ENCODE data around the gene ST6GALNAC1.
"Not testable (repeated sequence)": the region's sequence is repeated elsewhere in the genome, so short reads cannot be mapped to it uniquely, and the experiment has no call there.

Gene ST6GALNAC1

GRCh38 chr17:76642032-76642561 is 1.5 kb downstream of the ST6GALNAC1 start:
- Histone ChIP-seq H3K27me3 (ENCODE audit: insufficient read depth, poor library complexity, severe bottlenecking) (no peaks in the 10 kb centered on the region), H3K9me3 (ENCODE audit: severe bottlenecking) (no peaks in the 10 kb centered on the region), H3K36me3 (ENCODE audit: low read depth) (no peaks in the 10 kb centered on the region), H3K27ac (ENCODE audit: poor library complexity, severe bottlenecking) (no peak overlapping the region), H3K4me1 (ENCODE audit: insufficient read depth, poor library complexity, severe bottlenecking) (peaks cover 25% of the 10 kb centered on the region), H3K4me3 (ENCODE audit: severe bottlenecking) (no peak overlapping the region)
- ATAC-seq (ENCODE audit: low read depth) (no peak), DNase-seq (ENCODE audit: low spot score) (no peak)
- TF ChIP-seq CTCF (IDR thresholded peaks at IDR 0.05; ENCODE audit: poor library complexity, severe bottlenecking) = no peak

DNA sequence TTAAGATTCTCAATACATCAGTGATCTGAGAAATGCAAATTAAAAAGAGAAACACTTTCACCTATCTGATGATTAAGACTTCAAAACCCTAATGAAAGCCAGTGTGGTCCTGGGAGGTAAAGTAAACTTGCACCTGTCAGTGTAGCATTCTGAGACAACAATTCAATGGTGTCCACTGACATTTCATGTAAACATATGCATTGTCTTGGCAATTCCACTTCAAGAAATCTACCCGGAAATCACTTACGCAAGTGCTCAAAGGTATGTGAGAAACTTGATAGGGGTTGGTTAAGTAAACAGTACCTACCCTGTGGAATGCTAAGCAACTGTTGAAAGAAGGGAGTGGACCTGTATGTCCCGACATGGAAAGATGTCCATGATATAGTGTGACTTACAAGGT is 2.1 kb downstream of the ST6GALNAC1 start:
- TF ChIP-seq CTCF (IDR thresholded peaks at IDR 0.05; ENCODE audit: poor library complexity, severe bottlenecking) = no peak
- Histone ChIP-seq H3K36me3 (ENCODE audit: low read depth) (no peaks in the 10 kb centered on the region), H3K27ac (ENCODE audit: poor library complexity, severe bottlenecking) (no peak overlapping the region), H3K9me3 (ENCODE audit: severe bottlenecking) (no peaks in the 10 kb centered on the region), H3K27me3 (ENCODE audit: insufficient read depth, poor library complexity, severe bottlenecking) (no peaks in the 10 kb centered on the region), H3K4me3 (ENCODE audit: severe bottlenecking) (no peak overlapping the region), H3K4me1 (ENCODE audit: insufficient read depth, poor library complexity, severe bottlenecking) (peaks cover 25% of the 10 kb centered on the region)
- ATAC-seq (ENCODE audit: low read depth) (peak; percentile 93), DNase-seq (ENCODE audit: low spot score) (no peak)

DNA sequence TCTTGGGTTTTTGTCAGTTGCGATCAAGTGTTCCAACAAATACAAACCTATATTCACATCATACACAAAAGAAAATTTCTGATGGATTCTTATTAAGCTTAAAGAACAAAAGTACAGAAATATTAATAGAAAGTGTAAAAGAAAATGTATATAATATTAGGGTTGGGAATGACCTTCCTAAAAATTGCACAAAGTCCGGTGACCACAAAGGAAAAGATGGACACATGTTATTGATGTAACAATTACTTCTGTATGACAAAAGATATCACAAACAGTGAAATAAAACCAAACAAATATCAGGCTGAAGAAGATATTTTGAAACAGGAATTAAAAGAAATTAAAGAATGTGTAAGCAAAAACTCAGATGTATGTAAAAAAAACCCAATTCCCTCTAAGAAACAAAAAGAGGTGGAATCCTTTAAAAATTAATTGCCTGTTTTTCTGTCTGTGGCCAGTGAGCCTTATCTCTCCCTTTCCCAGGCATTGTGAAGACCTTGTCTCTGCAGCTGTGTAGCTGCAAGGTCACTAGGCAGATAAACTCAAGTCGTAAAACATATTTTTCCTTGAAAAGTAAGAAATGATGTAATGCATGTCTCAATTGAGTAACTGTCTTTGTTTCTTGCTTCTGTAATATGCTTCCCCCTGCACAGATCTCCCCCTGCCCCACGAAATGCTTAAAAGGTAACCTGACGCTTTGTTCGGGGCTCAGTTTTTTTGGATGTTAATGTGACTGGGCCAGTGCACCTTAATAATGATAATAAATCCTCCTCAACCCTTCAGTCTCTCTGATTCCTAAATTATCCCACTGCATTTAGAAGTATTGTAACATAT is 2.8 kb downstream of the ST6GALNAC1 start:
- Histone ChIP-seq H3K27ac (ENCODE audit: poor library complexity, severe bottlenecking) (no peak overlapping the region), H3K4me1 (ENCODE audit: insufficient read depth, poor library complexity, severe bottlenecking) (peaks cover 25% of the 10 kb centered on the region), H3K27me3 (ENCODE audit: insufficient read depth, poor library complexity, severe bottlenecking) (no peaks in the 10 kb centered on the region), H3K4me3 (ENCODE audit: severe bottlenecking) (no peak overlapping the region), H3K9me3 (ENCODE audit: severe bottlenecking) (no peaks in the 10 kb centered on the region), H3K36me3 (ENCODE audit: low read depth) (no peaks in the 10 kb centered on the region)
- ATAC-seq (ENCODE audit: low read depth) (no peak), DNase-seq (ENCODE audit: low spot score) (no peak)
- no peak for TF ChIP-seq CTCF (IDR thresholded peaks at IDR 0.05; ENCODE audit: poor library complexity, severe bottlenecking)

DNA sequence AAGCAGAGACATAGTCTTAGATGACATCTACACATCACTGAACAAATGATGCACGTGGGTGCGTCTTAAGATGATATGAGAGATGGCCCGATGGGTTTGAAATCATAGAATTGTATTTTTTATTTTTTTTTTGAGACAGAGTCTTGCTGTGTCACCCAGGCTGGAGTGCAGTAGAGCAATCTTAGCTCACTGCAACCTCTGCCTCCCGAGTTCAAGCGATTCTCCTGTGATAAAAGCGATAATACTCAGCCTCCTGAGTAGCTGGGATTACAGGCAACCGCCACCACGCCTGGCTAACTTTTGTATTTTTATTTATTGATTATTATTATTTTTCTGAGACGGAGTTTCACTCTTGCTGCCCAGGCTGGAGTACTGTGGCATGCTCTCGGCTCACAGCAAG is 5.3 kb downstream of the ST6GALNAC1 start:
- H3K4me1 ChIP-seq (ENCODE audit: insufficient read depth, poor library complexity, severe bottlenecking) = peaks cover 17% of the 10 kb centered on the region
- no peaks in the 10 kb centered on the region for H3K27me3 ChIP-seq (ENCODE audit: insufficient read depth, poor library complexity, severe bottlenecking)
- H3K36me3 ChIP-seq (ENCODE audit: low read depth) = no peaks in the 10 kb centered on the region
- DNase-seq (ENCODE audit: low spot score) (no peak), ATAC-seq (ENCODE audit: low read depth) (no peak)
- TF ChIP-seq CTCF (IDR thresholded peaks at IDR 0.05; ENCODE audit: poor library complexity, severe bottlenecking) = no peak
- no peak overlapping the region for H3K27ac ChIP-seq (ENCODE audit: poor library complexity, severe bottlenecking)
- H3K4me3 ChIP-seq (ENCODE audit: severe bottlenecking) = no peak overlapping the region
- no peaks in the 10 kb centered on the region for H3K9me3 ChIP-seq (ENCODE audit: severe bottlenecking)

- not testable (repeated sequence) for ATAC-seq (ENCODE audit: low read depth); H3K27me3 ChIP-seq (ENCODE audit: insufficient read depth, poor library complexity, severe bottlenecking); H3K36me3 ChIP-seq (ENCODE audit: low read depth); H3K27ac ChIP-seq (ENCODE audit: poor library complexity, severe bottlenecking); DNase-seq (ENCODE audit: low spot score); H3K4me3 ChIP-seq (ENCODE audit: severe bottlenecking); H3K9me3 ChIP-seq (ENCODE audit: severe bottlenecking)
- peaks cover 17% of the 10 kb centered on the region for H3K4me1 ChIP-seq (ENCODE audit: insufficient read depth, poor library complexity, severe bottlenecking)
These were observed 6.9 kb downstream of the ST6GALNAC1 start for GRCh38 chr17:76636486-76637206.
